Inflammatory macrophage (primary cell): ENCODE measurements around the gene CLCN2.

Experiments
- DNase-seq, 2 donors: peaks; one replicate each; pipeline ENCODE4 v3.0.0-alpha.2; 2020 to 2022

CLCN2 gene

DNA sequence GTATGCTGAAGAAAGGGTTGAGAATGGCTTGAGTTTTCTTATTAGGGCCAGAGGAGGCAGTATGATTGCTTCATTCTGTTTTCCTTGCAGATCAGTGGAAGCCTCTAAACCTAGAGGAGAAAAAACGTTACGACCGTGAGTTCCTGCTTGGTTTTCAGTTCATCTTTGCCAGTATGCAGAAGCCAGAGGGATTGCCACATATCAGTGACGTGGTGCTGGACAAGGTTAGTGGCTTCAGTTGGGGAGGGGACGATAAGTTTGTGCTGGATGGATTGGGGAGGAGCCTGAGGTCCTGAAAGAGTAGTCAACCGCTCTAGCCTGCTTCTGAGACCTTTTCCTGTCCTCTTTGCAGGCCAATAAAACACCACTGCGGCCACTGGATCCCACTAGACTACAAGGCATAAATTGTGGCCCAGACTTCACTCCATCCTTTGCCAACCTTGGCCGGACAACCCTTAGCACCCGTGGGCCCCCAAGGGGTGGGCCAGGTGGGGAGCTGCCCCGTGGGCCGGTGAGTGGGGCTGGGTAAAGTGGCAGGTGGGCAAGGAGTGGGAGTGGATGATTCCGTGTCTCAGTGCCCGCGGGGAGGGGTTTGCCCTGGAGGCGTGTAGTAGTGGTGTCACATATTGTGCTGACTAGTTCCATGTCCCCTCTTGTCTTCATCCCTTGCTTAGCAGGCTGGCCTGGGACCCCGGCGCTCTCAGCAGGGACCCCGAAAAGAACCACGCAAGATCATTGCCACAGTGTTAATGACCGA lies 38.5 kb downstream of the CLCN2 start:
- DNase-seq = peak; percentile 73 to 82

GRCh38 chr3:184321666-184322065 lies 39.7 kb downstream of the CLCN2 start:
- no peak for DNase-seq

GRCh38 chr3:184320104-184320445 lies 41.3 kb downstream of the CLCN2 start:
- peak; percentile 87 to 89 for DNase-seq

- no peak for DNase-seq
Measured at GRCh38 chr3:184317201-184317600, 44.2 kb downstream of the CLCN2 start.

DNA sequence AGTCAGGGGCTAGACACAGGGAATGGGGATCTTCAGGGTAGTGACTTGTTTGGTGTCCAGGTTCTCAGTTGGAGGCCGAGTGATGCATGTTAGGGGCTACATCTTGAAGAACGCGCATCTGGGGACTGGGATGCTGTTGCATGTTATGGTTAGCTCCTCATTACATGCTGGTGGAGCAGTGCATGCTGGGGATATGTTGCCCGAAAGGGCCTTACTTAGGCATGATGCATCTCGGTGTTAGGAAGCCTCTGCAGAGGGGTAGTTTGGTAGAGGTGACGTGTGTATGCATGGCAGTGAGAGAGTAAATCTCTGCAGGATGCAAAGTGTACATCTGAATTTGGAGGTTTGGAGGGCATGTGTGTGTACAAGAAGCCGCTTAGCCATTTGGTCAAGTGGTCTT lies 44.6 kb downstream of the CLCN2 start:
- no peak for DNase-seq

DNA sequence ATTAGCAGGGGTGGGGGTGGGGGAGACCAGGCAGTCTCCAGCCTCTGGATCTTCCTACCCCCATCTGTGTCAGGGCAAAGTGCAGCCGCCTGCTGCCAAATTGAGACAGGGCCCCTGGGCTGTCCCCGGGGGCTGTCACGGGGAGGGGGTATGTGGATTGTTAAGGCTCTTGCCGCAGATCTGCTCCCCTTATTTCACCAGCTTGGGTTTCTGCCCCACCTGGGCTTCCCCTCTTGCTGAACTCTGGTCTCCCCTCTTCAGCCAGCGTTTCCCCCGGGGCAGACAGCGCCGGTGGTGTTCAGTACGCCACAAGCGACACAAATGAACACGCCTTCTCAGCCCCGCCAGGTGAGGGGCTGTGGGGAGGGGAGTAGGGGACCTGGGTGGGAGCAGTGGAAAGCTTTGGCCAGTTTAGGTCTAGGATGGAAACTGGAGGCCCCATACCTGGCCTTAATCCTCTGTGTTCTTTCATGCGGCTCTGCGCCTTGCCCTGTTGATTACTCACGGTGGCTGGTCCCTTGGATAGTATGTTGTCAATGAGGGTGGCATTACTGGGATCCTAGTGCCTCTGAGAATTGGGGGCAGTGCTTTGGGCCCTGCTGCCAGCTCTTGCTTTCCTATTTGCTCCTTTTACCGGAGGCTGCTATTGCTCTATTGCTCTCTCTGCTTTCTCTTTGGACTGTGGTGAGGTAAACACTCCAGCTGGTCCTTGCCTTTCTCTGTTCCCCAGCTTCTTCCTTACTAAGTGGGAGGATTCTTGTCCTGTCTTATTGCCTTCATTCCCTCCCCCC lies 45.3 kb downstream of the CLCN2 start:
- DNase-seq = no peak

DNA sequence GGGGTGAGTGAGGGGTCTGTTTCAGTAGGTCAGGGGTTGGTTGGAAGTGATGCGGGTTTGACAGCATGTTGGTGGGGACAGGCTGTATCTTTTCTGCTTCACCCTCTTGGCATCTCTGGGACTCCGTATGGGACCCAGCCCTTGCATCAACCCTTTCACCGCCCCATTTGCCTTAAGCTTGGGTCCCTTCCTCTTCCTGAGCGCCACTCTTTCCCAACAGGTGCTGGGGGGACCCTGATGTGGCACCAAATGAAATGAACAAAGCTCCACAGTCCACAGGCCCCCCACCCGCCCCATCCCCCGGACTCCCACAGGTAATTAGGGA lies 45.9 kb downstream of the CLCN2 start:
- DNase-seq = peak; percentile 31 to 41

- peak; percentile 61 to 77 for DNase-seq
Measured at GRCh38 chr3:184314700-184315542, 46.5 kb downstream of the CLCN2 start.

- DNase-seq = peak; percentile 91 to 97
Measured at GRCh38 chr3:184314363-184314699, 47.1 kb downstream of the CLCN2 start, which contains the start of gene EIF4G1. EIF4G1 (plus strand) TSS chr3:184314606; CDS start chr3:184315797, 1,191 bp downstream.

GRCh38 chr3:184311633-184312032 lies 49.8 kb downstream of the CLCN2 start:
- no peak for DNase-seq

GRCh38 chr3:184308744-184309143 lies 52.7 kb downstream of the CLCN2 start:
- DNase-seq = no peak

DNA sequence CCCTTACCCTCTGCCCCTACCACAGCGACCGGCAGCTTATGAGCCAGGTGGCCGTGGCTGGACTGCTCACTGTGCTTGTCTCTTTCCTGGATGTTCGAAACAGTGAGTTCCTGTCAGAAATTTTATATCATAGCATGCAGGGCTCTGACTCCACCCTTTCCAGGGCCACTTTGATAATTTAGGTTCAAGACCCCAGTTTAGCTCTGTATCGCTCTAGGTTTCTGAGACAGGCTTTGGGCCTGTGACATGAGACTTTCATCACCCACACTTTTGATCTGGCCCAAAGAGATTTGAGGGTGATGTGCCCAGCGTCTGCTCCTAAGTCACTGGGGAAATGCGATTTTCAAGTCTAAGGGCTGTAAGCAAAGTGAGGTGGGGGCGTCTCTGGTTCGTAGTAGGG lies 53.5 kb downstream of the CLCN2 start:
- DNase-seq = no peak

- no peak for DNase-seq
Measured at GRCh38 chr3:184306341-184306972, 54.9 kb downstream of the CLCN2 start.

GRCh38 chr3:184305577-184305976 lies 55.8 kb downstream of the CLCN2 start:
- no peak for DNase-seq

DNA sequence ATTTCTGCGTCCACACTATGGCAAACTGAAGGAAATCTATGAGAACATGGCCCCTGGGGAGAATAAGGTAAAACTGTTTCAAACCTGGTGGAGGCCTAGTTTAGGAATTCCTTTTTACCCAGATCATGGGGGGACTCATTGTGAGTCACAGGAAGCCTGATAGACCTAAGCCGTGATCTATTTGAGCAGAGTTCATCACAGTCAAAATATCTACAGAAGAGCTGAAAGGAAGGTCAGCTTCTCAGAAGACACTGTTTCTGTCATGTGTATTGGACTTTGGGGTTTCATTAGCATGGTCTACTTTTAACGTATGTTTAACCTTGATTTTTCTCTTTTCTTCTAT lies 61.1 kb downstream of the CLCN2 start:
- no peak for DNase-seq

- DNase-seq = no peak
Measured at GRCh38 chr3:184299488-184300377, 61.7 kb downstream of the CLCN2 start.

GRCh38 chr3:184298759-184299487 lies 62.5 kb downstream of the CLCN2 start, which contains the start of gene PSMD2:
PSMD2 (plus strand) TSS chr3:184299241; CDS start chr3:184299267, 26 bp downstream.
- peak; percentile 96 to 97 for DNase-seq

DNA sequence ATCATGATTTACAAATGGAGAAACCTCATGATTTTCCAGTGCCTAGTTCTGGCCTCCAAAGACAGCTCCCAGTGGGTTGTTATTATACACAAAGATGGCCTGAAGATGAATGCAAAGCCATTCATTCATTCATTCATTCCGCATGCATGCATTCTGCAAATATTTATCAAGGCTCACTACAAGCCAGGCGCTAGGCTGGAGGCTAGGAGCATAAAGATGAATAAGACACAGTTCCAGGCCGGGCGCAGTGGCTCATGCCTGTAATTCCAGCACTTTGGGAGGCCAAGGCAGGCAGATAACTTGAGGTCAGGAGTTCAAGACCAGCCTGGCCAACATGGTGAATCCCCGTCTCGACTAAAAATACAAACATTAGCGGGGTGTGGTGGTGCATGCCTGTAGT lies 64.8 kb downstream of the CLCN2 start:
- no peak for DNase-seq
